Measurements from ENCODE around the gene GIT2. TPM values are rescaled to one million over a fixed set of nuclear protein-coding genes. Genes with fewer than 3 reads are reported as not detected.

The GIT2 gene
- total and polyA plus RNA-seq, 3 experiments from 2014 or later = 52.0 to 93.0 (median 54.4) TPM

GRCh38 chr12:109947521-109947920 is 48.6 kb downstream of the GIT2 start:
- peaks cover 10 to 85% (median 27%) of the 10 kb centered on the region in 3 donors for H3K36me3 Mint-ChIP-seq
- H3K27ac ChIP-seq (ENCODE audit: low read depth, low read length) = no peak overlapping the region
- H3K27me3 ChIP-seq (ENCODE audit: insufficient read depth, low read length, poor library complexity, severe bottlenecking) = no peaks in the 10 kb centered on the region
- peaks cover 18 to 45% (median 27%) of the 10 kb centered on the region in 3 donors for H3K4me1 Mint-ChIP-seq
- H3K36me3 ChIP-seq (ENCODE audit: insufficient read depth, low read length) = peaks cover 44% of the 10 kb centered on the region
- H3K27me3 Mint-ChIP-seq = peaks cover 0 to 2% of the 10 kb centered on the region in 2 donors
- H3K4me1 ChIP-seq (ENCODE audit: insufficient read depth, low read length) = peaks cover 16% of the 10 kb centered on the region
- H3K27ac Mint-ChIP-seq = peak overlapping the region; percentile 12 to 91 (median 71)
- H3K4me3 Mint-ChIP-seq = no peak overlapping the region
- H3K9me3 Mint-ChIP-seq = no peaks in the 10 kb centered on the region
- no peak overlapping the region for H3K4me3 ChIP-seq (ENCODE audit: low read length)
- DNase-seq = no peak
- CTCF ChIA-PET = no interaction called here
- no peaks in the 10 kb centered on the region for H3K9me3 ChIP-seq (ENCODE audit: low read length)
- POLR2A ChIA-PET = no interaction called here

GRCh38 chr12:109946913-109947312 is 49.3 kb downstream of the GIT2 start:
- H3K27me3 Mint-ChIP-seq = peaks cover 0 to 2% of the 10 kb centered on the region in 2 donors
- H3K9me3 Mint-ChIP-seq = no peaks in the 10 kb centered on the region
- POLR2A ChIA-PET = no interaction called here
- CTCF ChIA-PET = no interaction called here
- peaks cover 38% of the 10 kb centered on the region for H3K36me3 ChIP-seq (ENCODE audit: insufficient read depth, low read length)
- H3K4me3 ChIP-seq (ENCODE audit: low read length) = no peak overlapping the region
- peaks cover 4 to 80% (median 27%) of the 10 kb centered on the region in 3 donors for H3K36me3 Mint-ChIP-seq
- peaks cover 18 to 45% (median 27%) of the 10 kb centered on the region in 3 donors for H3K4me1 Mint-ChIP-seq
- peak overlapping the region; percentile 35 to 91 (median 71) for H3K27ac Mint-ChIP-seq
- H3K27ac ChIP-seq (ENCODE audit: low read depth, low read length) = no peak overlapping the region
- peaks cover 16% of the 10 kb centered on the region for H3K4me1 ChIP-seq (ENCODE audit: insufficient read depth, low read length)
- no peak for DNase-seq
- H3K27me3 ChIP-seq (ENCODE audit: insufficient read depth, low read length, poor library complexity, severe bottlenecking) = no peaks in the 10 kb centered on the region
- no peaks in the 10 kb centered on the region for H3K9me3 ChIP-seq (ENCODE audit: low read length)
- peak overlapping the region in 1 of 7 donors; percentile 6 for H3K4me3 Mint-ChIP-seq

- ChIA-PET POLR2A (no interaction called here), CTCF (no interaction called here)
- H3K4me3 Mint-ChIP-seq = peak overlapping the region in 1 of 7 donors; percentile 6
- no peaks in the 10 kb centered on the region for H3K9me3 Mint-ChIP-seq
- Histone ChIP-seq H3K4me3 (ENCODE audit: low read length) (no peak overlapping the region), H3K9me3 (ENCODE audit: low read length) (no peaks in the 10 kb centered on the region), H3K27me3 (ENCODE audit: insufficient read depth, low read length, poor library complexity, severe bottlenecking) (no peaks in the 10 kb centered on the region), H3K27ac (ENCODE audit: low read depth, low read length) (no peak overlapping the region), H3K4me1 (ENCODE audit: insufficient read depth, low read length) (peaks cover 16% of the 10 kb centered on the region), H3K36me3 (ENCODE audit: insufficient read depth, low read length) (peaks cover 34% of the 10 kb centered on the region)
- H3K36me3 Mint-ChIP-seq = peaks cover under 1 to 76% (median 24%) of the 10 kb centered on the region in 3 donors
- peaks cover 0 to 2% of the 10 kb centered on the region in 2 donors for H3K27me3 Mint-ChIP-seq
- H3K27ac Mint-ChIP-seq = peak overlapping the region; percentile 24 to 91 (median 63)
- peaks cover 18 to 45% (median 27%) of the 10 kb centered on the region in 3 donors for H3K4me1 Mint-ChIP-seq
- no peak for DNase-seq
Observed at GRCh38 chr12:109946505-109946904, 49.7 kb downstream of the GIT2 start.

GRCh38 chr12:109944561-109945359 is 51.4 kb downstream of the GIT2 start:
- Histone ChIP-seq H3K4me3 (ENCODE audit: low read length) (no peak overlapping the region), H3K4me1 (ENCODE audit: insufficient read depth, low read length) (peaks cover 16% of the 10 kb centered on the region), H3K36me3 (ENCODE audit: insufficient read depth, low read length) (peaks cover 17% of the 10 kb centered on the region), H3K27me3 (ENCODE audit: insufficient read depth, low read length, poor library complexity, severe bottlenecking) (no peaks in the 10 kb centered on the region), H3K9me3 (ENCODE audit: low read length) (no peaks in the 10 kb centered on the region), H3K27ac (ENCODE audit: low read depth, low read length) (no peak overlapping the region)
- ChIA-PET CTCF (no interaction called here), POLR2A (interaction anchor here (0.5 to 0.7 kb wide), 2 partner anchors 12 to 126 kb away, joined by 3 read pairs; no protein-coding TSS in a partner anchor)
- Mint-ChIP-seq H3K27ac (peak overlapping the region in 5 of 8 donors; percentile 18 to 85 (median 54)), H3K36me3 (peaks cover 0 to 68% (median 18%) of the 10 kb centered on the region in 3 donors), H3K9me3 (no peaks in the 10 kb centered on the region), H3K27me3 (peaks cover 0 to 2% of the 10 kb centered on the region in 2 donors), H3K4me3 (no peak overlapping the region), H3K4me1 (peaks cover 18 to 43% (median 28%) of the 10 kb centered on the region in 3 donors)
- no peak for DNase-seq

- Histone ChIP-seq H3K27me3 (ENCODE audit: insufficient read depth, low read length, poor library complexity, severe bottlenecking) (no peaks in the 10 kb centered on the region), H3K4me1 (ENCODE audit: insufficient read depth, low read length) (peaks cover 16% of the 10 kb centered on the region), H3K36me3 (ENCODE audit: insufficient read depth, low read length) (peaks cover 16% of the 10 kb centered on the region), H3K4me3 (ENCODE audit: low read length) (no peak overlapping the region), H3K27ac (ENCODE audit: low read depth, low read length) (no peak overlapping the region), H3K9me3 (ENCODE audit: low read length) (no peaks in the 10 kb centered on the region)
- peaks cover 0 to 2% of the 10 kb centered on the region in 2 donors for H3K27me3 Mint-ChIP-seq
- H3K36me3 Mint-ChIP-seq = peaks cover 0 to 65% (median 15%) of the 10 kb centered on the region in 3 donors
- H3K4me3 Mint-ChIP-seq = no peak overlapping the region
- POLR2A ChIA-PET = no interaction called here
- DNase-seq = no peak
- H3K4me1 Mint-ChIP-seq = peaks cover 18 to 37% (median 27%) of the 10 kb centered on the region in 3 donors
- CTCF ChIA-PET = no interaction called here
- H3K9me3 Mint-ChIP-seq = no peaks in the 10 kb centered on the region
- H3K27ac Mint-ChIP-seq = no peak overlapping the region
Observed at GRCh38 chr12:109943811-109944210, 52.4 kb downstream of the GIT2 start.

GRCh38 chr12:109940339-109940923 is 55.7 kb downstream of the GIT2 start:
- H3K27ac Mint-ChIP-seq = peak overlapping the region in 2 of 8 donors; percentile 23 to 92
- H3K27me3 ChIP-seq (ENCODE audit: insufficient read depth, low read length, poor library complexity, severe bottlenecking) = no peaks in the 10 kb centered on the region

GRCh38 chr12:109939504-109939903 is 56.7 kb downstream of the GIT2 start:
- no peaks in the 10 kb centered on the region for H3K9me3 Mint-ChIP-seq
- H3K9me3 ChIP-seq (ENCODE audit: low read length) = no peaks in the 10 kb centered on the region

More at GRCh38 chr12:109940339-109940923, 55.7 kb downstream of the GIT2 start:
- H3K4me3 Mint-ChIP-seq = no peak overlapping the region
- H3K4me1 Mint-ChIP-seq = peaks cover 0 to 10% (median 4%) of the 10 kb centered on the region in 3 donors
- Histone ChIP-seq H3K27ac (ENCODE audit: low read depth, low read length) (no peak overlapping the region), H3K36me3 (ENCODE audit: insufficient read depth, low read length) (peaks cover 31% of the 10 kb centered on the region), H3K4me1 (ENCODE audit: insufficient read depth, low read length) (no peaks in the 10 kb centered on the region), H3K4me3 (ENCODE audit: low read length) (no peak overlapping the region), H3K9me3 (ENCODE audit: low read length) (no peaks in the 10 kb centered on the region)
- no peak for DNase-seq
- H3K9me3 Mint-ChIP-seq = no peaks in the 10 kb centered on the region
- H3K36me3 Mint-ChIP-seq = peaks cover 4 to 71% (median 6%) of the 10 kb centered on the region in 3 donors
- H3K27me3 Mint-ChIP-seq = no peaks in the 10 kb centered on the region
- ChIA-PET CTCF (interaction anchor here (0.9 to 1.3 kb wide), 2 partner anchors 10 to 29 kb away, joined by 3 read pairs; no protein-coding TSS in a partner anchor), POLR2A (no interaction called here)

GRCh38 chr12:109938947-109939346 is 57.2 kb downstream of the GIT2 start:
- CTCF ChIA-PET = no interaction called here
- H3K36me3 Mint-ChIP-seq = peaks cover 6 to 69% (median 9%) of the 10 kb centered on the region in 3 donors

More at GRCh38 chr12:109939504-109939903, 56.7 kb downstream of the GIT2 start:
- Histone ChIP-seq H3K27ac (ENCODE audit: low read depth, low read length) (no peak overlapping the region), H3K4me3 (ENCODE audit: low read length) (no peak overlapping the region), H3K4me1 (ENCODE audit: insufficient read depth, low read length) (no peaks in the 10 kb centered on the region), H3K36me3 (ENCODE audit: insufficient read depth, low read length) (peaks cover 25% of the 10 kb centered on the region), H3K27me3 (ENCODE audit: insufficient read depth, low read length, poor library complexity, severe bottlenecking) (no peaks in the 10 kb centered on the region)
- H3K36me3 Mint-ChIP-seq = peaks cover 4 to 67% (median 6%) of the 10 kb centered on the region in 3 donors
- CTCF ChIA-PET = no interaction called here
- no peak for DNase-seq
- no peaks in the 10 kb centered on the region for H3K27me3 Mint-ChIP-seq
- no peak overlapping the region for H3K4me3 Mint-ChIP-seq
- H3K27ac Mint-ChIP-seq = peak overlapping the region in 5 of 8 donors; percentile 6 to 60 (median 37)
- POLR2A ChIA-PET = no interaction called here
- peaks cover 0 to 4% (median under 1%) of the 10 kb centered on the region in 3 donors for H3K4me1 Mint-ChIP-seq

More at GRCh38 chr12:109938947-109939346, 57.2 kb downstream of the GIT2 start:
- H3K27ac Mint-ChIP-seq = peak overlapping the region in 3 of 8 donors; percentile 44 to 63 (median 51)
- no peaks in the 10 kb centered on the region for H3K27me3 ChIP-seq (ENCODE audit: insufficient read depth, low read length, poor library complexity, severe bottlenecking)
- H3K27ac ChIP-seq (ENCODE audit: low read depth, low read length) = no peak overlapping the region
- H3K9me3 Mint-ChIP-seq = no peaks in the 10 kb centered on the region
- H3K4me3 ChIP-seq (ENCODE audit: low read length) = no peak overlapping the region
- no peak overlapping the region for H3K4me3 Mint-ChIP-seq
- peaks cover 0 to 4% (median 0%) of the 10 kb centered on the region in 3 donors for H3K4me1 Mint-ChIP-seq
- DNase-seq = no peak
- no peaks in the 10 kb centered on the region for H3K4me1 ChIP-seq (ENCODE audit: insufficient read depth, low read length)
- POLR2A ChIA-PET = no interaction called here
- H3K27me3 Mint-ChIP-seq = no peaks in the 10 kb centered on the region
- H3K9me3 ChIP-seq (ENCODE audit: low read length) = no peaks in the 10 kb centered on the region
- peaks cover 30% of the 10 kb centered on the region for H3K36me3 ChIP-seq (ENCODE audit: insufficient read depth, low read length)

Data from CD8-positive, alpha-beta memory T cell (primary cell).